Type B pancreatic cell (in vitro differentiated cells): ENCODE data around the gene ZNF438. TPM values are rescaled to one million over a fixed set of nuclear protein-coding genes. Genes with fewer than 3 reads are reported as not detected.

Experiments used
- DNase-seq: peaks from one replicate; pipeline ENCODE4 v3.0.0; 2021; ENCODE audit warnings: mixed read lengths; ENCODE audit not compliant: unreplicated experiment; ENCODE audit errors: extremely low spot score
- H3K27ac Mint-ChIP-seq: 2 replicates; pipeline ENCODE4 v1.8.0; 2021; ENCODE audit warnings: mild to moderate bottlenecking, mixed read lengths
- H3K27me3 Mint-ChIP-seq: 2 replicates; pipeline ENCODE4 v1.8.0; 2021; ENCODE audit warnings: mixed read lengths
- H3K36me3 Mint-ChIP-seq: 2 replicates; pipeline ENCODE4 v1.8.0; 2021; ENCODE audit warnings: mixed read lengths
- H3K4me1 Mint-ChIP-seq: one replicate; pipeline ENCODE4 v1.8.0; 2021; ENCODE audit warnings: mixed read lengths; ENCODE audit not compliant: unreplicated experiment
- H3K4me3 Mint-ChIP-seq: 2 replicates; pipeline ENCODE4 v1.8.0; 2021; ENCODE audit warnings: mild to moderate bottlenecking, mixed read lengths
- H3K9me3 Mint-ChIP-seq: 2 replicates; pipeline ENCODE4 v1.8.0; 2021; ENCODE audit warnings: mixed read lengths
- CTCF ChIP-seq: fragments of 200-600 bp; sonication (generic); conservative IDR thresholded peaks from 2 replicates; pipeline ENCODE4 v1.5.0; 2021; ENCODE audit warnings: antibody characterized with exemption, mild to moderate bottlenecking
- total RNA-seq: library from RNA; stranded (reverse); gene quantifications from 2 replicates; pipeline ENCODE4 v1.2.1, GENCODE V29; 2021; ENCODE audit warnings: low replicate concordance

ZNF438 gene
- total RNA-seq, 1 donor from 2014 or later: 3.7 TPM

DNA sequence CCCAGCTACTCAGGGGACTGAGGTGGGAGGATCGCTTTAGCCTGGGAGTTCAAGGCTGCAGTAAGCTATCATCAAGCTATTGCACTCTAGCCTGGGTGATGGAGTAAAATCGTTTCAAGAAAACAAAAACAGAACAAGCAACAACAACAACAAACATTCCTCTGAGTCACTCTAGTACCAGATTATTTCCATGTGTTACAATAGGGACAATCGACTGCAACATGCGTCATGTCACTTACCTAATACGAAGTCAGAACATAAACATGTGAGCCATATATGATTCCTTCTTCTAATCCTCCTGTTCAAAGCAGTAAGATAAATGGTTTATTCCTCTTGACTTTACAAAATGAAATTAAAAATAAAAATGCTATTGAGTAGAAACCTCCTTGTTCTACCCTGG is 57.3 kb downstream of the ZNF438 start:
- H3K9me3 Mint-ChIP-seq: no peaks in the 10 kb centered on the region
- H3K27ac Mint-ChIP-seq: no peak overlapping the region
- no peaks in the 10 kb centered on the region for H3K27me3 Mint-ChIP-seq
- DNase-seq: no peak
- H3K4me3 Mint-ChIP-seq: no peak overlapping the region
- H3K4me1 Mint-ChIP-seq: peaks cover 18% of the 10 kb centered on the region
- TF ChIP-seq CTCF: no peak
- H3K36me3 Mint-ChIP-seq: no peaks in the 10 kb centered on the region

DNA sequence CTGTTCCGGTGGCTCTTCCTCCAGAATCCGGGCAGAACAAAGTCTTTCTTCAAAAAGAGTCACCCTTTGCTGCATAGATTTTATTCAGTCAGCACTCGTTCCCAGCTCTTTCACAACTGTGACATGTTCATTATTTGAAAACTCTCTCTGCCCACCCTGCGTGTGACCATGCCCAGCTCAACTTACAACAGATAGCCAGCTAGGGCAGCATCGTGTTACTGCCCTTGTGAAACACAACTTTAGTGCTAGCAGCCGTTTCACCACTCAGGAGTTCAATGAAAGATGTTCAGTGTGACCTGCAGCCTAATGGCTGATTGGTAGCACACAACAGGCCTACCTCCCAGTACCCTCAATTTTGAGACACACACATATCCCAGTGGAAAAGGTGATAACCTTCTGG is 57.9 kb downstream of the ZNF438 start:
- Mint-ChIP-seq H3K9me3 (no peaks in the 10 kb centered on the region), H3K4me1 (peaks cover 18% of the 10 kb centered on the region), H3K36me3 (no peaks in the 10 kb centered on the region), H3K27me3 (no peaks in the 10 kb centered on the region), H3K4me3 (no peak overlapping the region), H3K27ac (no peak overlapping the region)
- no peak for TF ChIP-seq CTCF
- no peak for DNase-seq

- no peak for DNase-seq
- no peak overlapping the region for H3K4me3 Mint-ChIP-seq
- H3K36me3 Mint-ChIP-seq: no peaks in the 10 kb centered on the region
- no peaks in the 10 kb centered on the region for H3K27me3 Mint-ChIP-seq
- no peaks in the 10 kb centered on the region for H3K9me3 Mint-ChIP-seq
- TF ChIP-seq CTCF: no peak
- H3K27ac Mint-ChIP-seq: no peak overlapping the region
- peaks cover 23% of the 10 kb centered on the region for H3K4me1 Mint-ChIP-seq
These were observed 60.8 kb downstream of the ZNF438 start for GRCh38 chr10:30970760-30971460.

DNA sequence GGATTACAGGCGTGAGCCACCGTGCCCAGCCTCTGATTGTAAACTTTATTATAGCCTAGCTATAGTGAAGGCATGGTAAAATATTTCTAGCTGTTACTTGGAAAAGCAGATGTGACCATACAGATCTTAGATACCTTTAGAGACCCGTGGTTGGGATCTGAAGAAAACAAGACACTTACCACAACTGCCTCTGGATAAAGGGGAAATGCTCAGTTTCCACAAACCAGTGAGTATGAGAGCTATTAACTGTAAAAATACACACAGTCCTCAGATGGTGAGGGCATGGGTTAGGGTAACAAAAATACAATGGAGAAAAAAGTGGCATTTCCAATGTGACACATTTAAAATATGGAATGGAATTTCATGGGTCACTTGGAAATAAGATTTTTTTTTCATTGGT is 63.0 kb downstream of the ZNF438 start:
- H3K27me3 Mint-ChIP-seq: no peaks in the 10 kb centered on the region
- no peak overlapping the region for H3K4me3 Mint-ChIP-seq
- H3K27ac Mint-ChIP-seq: no peak overlapping the region
- H3K4me1 Mint-ChIP-seq: peaks cover 11% of the 10 kb centered on the region
- no peaks in the 10 kb centered on the region for H3K36me3 Mint-ChIP-seq
- DNase-seq: no peak
- TF ChIP-seq CTCF: no peak
- no peaks in the 10 kb centered on the region for H3K9me3 Mint-ChIP-seq

- H3K36me3 Mint-ChIP-seq: no peaks in the 10 kb centered on the region
- H3K4me1 Mint-ChIP-seq: peaks cover 8% of the 10 kb centered on the region
- DNase-seq: no peak
- peak overlapping the region; percentile 63 for H3K4me3 Mint-ChIP-seq
- no peaks in the 10 kb centered on the region for H3K27me3 Mint-ChIP-seq
- peak overlapping the region; percentile 37 for H3K27ac Mint-ChIP-seq
- H3K9me3 Mint-ChIP-seq: no peaks in the 10 kb centered on the region
- TF ChIP-seq CTCF: no peak
These were observed 63.8 kb downstream of the ZNF438 start for GRCh38 chr10:30967650-30968410.
